Hepatocyte (in vitro differentiated cells): ENCODE data around the gene RNF111. TPM values are rescaled to one million over a fixed set of nuclear protein-coding genes. Genes with fewer than 3 reads are reported as not detected.

Experiments used
- DNase-seq: peaks from one replicate; pipeline ENCODE4 v3.0.0-alpha.2; 2016; ENCODE audit warnings: low spot score
- H2AFZ ChIP-seq: fragments of 200-600 bp; sonication (generic); 2 replicates; pipeline ENCODE4 v1.6.0; 2016; ENCODE audit warnings: antibody characterized with exemption, mild to moderate bottlenecking
- H3K27ac ChIP-seq: fragments of 200-600 bp; sonication (generic); 2 replicates; pipeline ENCODE4 v1.5.1; 2016; ENCODE audit warnings: mild to moderate bottlenecking
- H3K27me3 ChIP-seq: fragments of 200-600 bp; sonication (generic); 2 replicates; pipeline ENCODE4 v1.6.1; 2016
- H3K36me3 ChIP-seq: fragments of 200-600 bp; sonication (generic); replicated peaks from 2 replicates; pipeline ENCODE4 v1.5.1; 2016; ENCODE audit warnings: low read depth; ENCODE audit not compliant: insufficient read depth
- H3K4me1 ChIP-seq: fragments of 200-600 bp; sonication (generic); 2 replicates; pipeline ENCODE4 v1.5.1; 2016; ENCODE audit warnings: mild to moderate bottlenecking, moderate library complexity; ENCODE audit not compliant: insufficient read depth
- H3K4me2 ChIP-seq: fragments of 200-600 bp; sonication (generic); 2 replicates; pipeline ENCODE4 v1.6.0; 2016
- H3K4me3 ChIP-seq: fragments of 200-600 bp; sonication (generic); 2 replicates; pipeline ENCODE4 v1.5.1; 2016; ENCODE audit warnings: mild to moderate bottlenecking
- H3K79me2 ChIP-seq: fragments of 200-600 bp; sonication (generic); 2 replicates; pipeline ENCODE4 v1.6.0; 2017; ENCODE audit warnings: mild to moderate bottlenecking
- H3K9me2 ChIP-seq: fragments of 200-600 bp; sonication (generic); replicated peaks from 2 replicates; pipeline ENCODE4 v1.6.0; 2017; ENCODE audit warnings: mild to moderate bottlenecking; ENCODE audit not compliant: insufficient read depth
- H3K9me3 ChIP-seq: fragments of 200-600 bp; sonication (generic); 2 replicates; pipeline ENCODE4 v1.5.1; 2016; ENCODE audit warnings: low read depth, mild to moderate bottlenecking
- H4K20me1 ChIP-seq: fragments of 200-600 bp; sonication (generic); 2 replicates; pipeline ENCODE4 v1.6.0; 2016; ENCODE audit warnings: mild to moderate bottlenecking; ENCODE audit not compliant: insufficient read depth, poor library complexity, severe bottlenecking
- CTCF ChIP-seq: fragments of 200-600 bp; sonication (generic); IDR thresholded peaks from 2 replicates; pipeline ENCODE4 v1.5.1; 2016; ENCODE audit warnings: antibody characterized with exemption, mild to moderate bottlenecking; ENCODE audit not compliant: poor library complexity
- EZH2 ChIP-seq: fragments of 200-600 bp; sonication (generic); IDR thresholded peaks from 2 replicates; pipeline ENCODE4 v1.6.1; 2016; ENCODE audit warnings: antibody characterized with exemption, mild to moderate bottlenecking, borderline replicate concordance
- EZH2phosphoT487 ChIP-seq: fragments of 200-600 bp; sonication (generic); IDR thresholded peaks from one replicate; pipeline ENCODE4 v1.6.1; 2018; ENCODE audit warnings: antibody characterized with exemption, mild to moderate bottlenecking, low read depth, moderate library complexity; ENCODE audit not compliant: unreplicated experiment, severe bottlenecking
- WGBS: methylation state at CpG from one replicate; pipeline ENCODE4 v1.1.6; 2016; ENCODE audit warnings: low lambda C conversion rate; ENCODE audit errors: missing lambda C conversion rate; 5-methylcytosine and 5-hydroxymethylcytosine counted together
- polyA plus RNA-seq: library from polyadenylated mRNA; unstranded; fragments of >200 nt; fragmentation: Nextera tagmentation; extraction: Ambion mirVana; gene quantifications from 2 replicates; pipeline ENCODE4 v1.2.1, GENCODE V29; 2016
- total RNA-seq: library from RNA; depleted of rRNA; stranded (reverse); fragments of >200 nt; gene quantifications from 2 replicates; pipeline ENCODE4 v1.2.3, GENCODE V29; 2014

Gene RNF111
- total and polyA plus RNA-seq, 2 experiments from 2014 or later, result 11.3 to 22.1 TPM

- no peaks in the 10 kb centered on the region for H3K36me3 ChIP-seq
- H3K9me3 ChIP-seq, result no peaks in the 10 kb centered on the region
- 85% methylated on average over 2 of the region's 2 CpGs for WGBS
- H3K27ac ChIP-seq, result no peak overlapping the region
- no peak overlapping the region for H3K4me2 ChIP-seq
- H3K9me2 ChIP-seq, result no peaks in the 10 kb centered on the region
- no peak for DNase-seq
- no peaks in the 10 kb centered on the region for H3K27me3 ChIP-seq
- peaks cover 88% of the 10 kb centered on the region for H3K79me2 ChIP-seq
- H3K4me3 ChIP-seq, result no peak overlapping the region
- peaks cover 22% of the 10 kb centered on the region for H4K20me1 ChIP-seq
- no peak for TF ChIP-seq EZH2
- TF ChIP-seq CTCF, result no peak
- no peak overlapping the region for H2AFZ ChIP-seq
- H3K4me1 ChIP-seq, result no peaks in the 10 kb centered on the region
Observed at GRCh38 chr15:59017449-59017848, 30.0 kb downstream of the RNF111 start.

GRCh38 chr15:59018833-59019232 is 31.4 kb downstream of the RNF111 start:
- H4K20me1 ChIP-seq, result peaks cover 21% of the 10 kb centered on the region
- no peak overlapping the region for H3K4me3 ChIP-seq
- H3K4me1 ChIP-seq, result no peaks in the 10 kb centered on the region
- H3K4me2 ChIP-seq, result no peak overlapping the region
- WGBS, result 96% methylated on average over 5 of the region's 5 CpGs
- H3K27ac ChIP-seq, result no peak overlapping the region
- H3K36me3 ChIP-seq, result no peaks in the 10 kb centered on the region
- H3K27me3 ChIP-seq, result no peaks in the 10 kb centered on the region
- no peak for DNase-seq
- no peak overlapping the region for H2AFZ ChIP-seq
- no peaks in the 10 kb centered on the region for H3K9me2 ChIP-seq
- no peak for TF ChIP-seq EZH2
- TF ChIP-seq EZH2phosphoT487, result no peak
- no peak for TF ChIP-seq CTCF
- H3K79me2 ChIP-seq, result peaks cover 87% of the 10 kb centered on the region
- H3K9me3 ChIP-seq, result no peaks in the 10 kb centered on the region

- Histone ChIP-seq H3K4me2 (no peak overlapping the region), H2AFZ (no peak overlapping the region), H3K27ac (no peak overlapping the region), H4K20me1 (peaks cover 14% of the 10 kb centered on the region), H3K4me1 (no peaks in the 10 kb centered on the region), H3K27me3 (no peaks in the 10 kb centered on the region), H3K4me3 (no peak overlapping the region), H3K79me2 (peaks cover 86% of the 10 kb centered on the region), H3K9me2 (no peaks in the 10 kb centered on the region), H3K36me3 (no peaks in the 10 kb centered on the region), H3K9me3 (no peaks in the 10 kb centered on the region)
- DNase-seq, result no peak
- TF ChIP-seq EZH2phosphoT487 (no peak), EZH2 (no peak)
Observed at GRCh38 chr15:59020322-59020721, 32.9 kb downstream of the RNF111 start.

- H3K4me1 ChIP-seq, result no peaks in the 10 kb centered on the region
- peaks cover 14% of the 10 kb centered on the region for H4K20me1 ChIP-seq
- H3K27ac ChIP-seq, result no peak overlapping the region
- WGBS, result 97% methylated on average over 1 of the region's 1 CpG
- DNase-seq, result no peak
- no peaks in the 10 kb centered on the region for H3K9me3 ChIP-seq
- H3K36me3 ChIP-seq, result no peaks in the 10 kb centered on the region
- no peak overlapping the region for H3K4me2 ChIP-seq
- H3K79me2 ChIP-seq, result peaks cover 85% of the 10 kb centered on the region
- TF ChIP-seq CTCF (no peak), EZH2phosphoT487 (no peak), EZH2 (no peak)
- no peak overlapping the region for H3K4me3 ChIP-seq
- H3K9me2 ChIP-seq, result no peaks in the 10 kb centered on the region
- H3K27me3 ChIP-seq, result no peaks in the 10 kb centered on the region
- no peak overlapping the region for H2AFZ ChIP-seq
Observed at GRCh38 chr15:59022188-59022587, 34.7 kb downstream of the RNF111 start.
